Thyroid gland (tissue), 4 donors: ENCODE measurements around the gene NXN. TPM values are rescaled to one million over a fixed set of nuclear protein-coding genes. Genes with fewer than 3 reads are reported as not detected.

Experiments
- DNase-seq, 2 donors: peaks; one replicate each; pipeline ENCODE4 v3.0.0-alpha.2; 2019
- H3K27ac ChIP-seq, 3 donors: fragments of 200-600 bp; sonication (generic); 1 replicate in 2 of 3; 2 replicates in 1 of 3; pipeline ENCODE4 v1.5.1; 2016 to 2019; ENCODE audit warnings: mild to moderate bottlenecking in 1 of 3, moderate library complexity in 1 of 3
- H3K27me3 ChIP-seq: fragments of 200-600 bp; sonication (generic); one replicate; pipeline ENCODE4 v1.5.1; 2019
- H3K36me3 ChIP-seq, 2 donors: fragments of 200-600 bp; sonication (generic); one replicate each; pipeline ENCODE4 v1.5.1; 2016 to 2019
- H3K4me1 ChIP-seq, 2 donors: fragments of 200-600 bp; sonication (generic); one replicate each; pipeline ENCODE4 v1.5.1; 2017 to 2019
- H3K4me3 ChIP-seq, 3 donors: fragments of 200-600 bp; sonication (generic); replicated peaks in 1 of 3; 1 replicate in 2 of 3; 2 replicates in 1 of 3; pipeline ENCODE4 v1.5.1; 2016; ENCODE audit warnings: mild to moderate bottlenecking in 1 of 3
- H3K9me3 ChIP-seq: fragments of 200-600 bp; sonication (generic); one replicate; pipeline ENCODE4 v1.5.1; 2017
- CTCF ChIP-seq, 6 experiments: fragments of 200-600 bp in 3 of 6; fragments of 450-650 bp in 3 of 6; sonication (generic) in 3 of 6; IDR thresholded peaks; one replicate each; pipeline ENCODE4 v1.5.1; 2016 to 2019; ENCODE audit warnings: antibody characterized with exemption in 6 of 6, mild to moderate bottlenecking in 2 of 6, inconsistent platforms in 1 of 6, moderate library complexity in 1 of 6
- POLR2A ChIP-seq, 2 donors: fragments of 450-650 bp; IDR thresholded peaks; one replicate each; pipeline ENCODE4 v1.6.1; 2017; ENCODE audit warnings: antibody characterized with exemption in 2 of 2, mild to moderate bottlenecking in 2 of 2, moderate library complexity in 1 of 2
- WGBS, 2 donors: methylation state at CpG; one replicate each; pipeline ENCODE4 v1.1.5; 2017; 5-methylcytosine and 5-hydroxymethylcytosine counted together
- intact Hi-C: fragments of 100-400 bp; cut with DNase I; formaldehyde crosslinking; loops from one replicate; pipeline ENCODE4 v1.15.1; 2023
- total RNA-seq, 4 donors: library from RNA; depleted of rRNA; stranded (reverse); fragments of >200 nt; gene quantifications; one replicate each; pipeline ENCODE4 v1.2.3, GENCODE V29; 2016

NXN gene
- total RNA-seq, 4 donors from 2014 or later: 14.5 to 18.3 (median 17.2) TPM

GRCh38 chr17:850086-850850 lies 129.3 kb downstream of the NXN start:
- DNase-seq: no peak
- Histone ChIP-seq H3K27ac (no peak overlapping the region), H3K9me3 (no peaks in the 10 kb centered on the region), H3K4me1 (no peaks in the 10 kb centered on the region), H3K27me3 (no peaks in the 10 kb centered on the region), H3K36me3 (no peaks in the 10 kb centered on the region), H3K4me3 (no peak overlapping the region)
- 79 to 85% methylated on average over 17 to 25 of the region's 25 CpGs for WGBS, 2 donors
- no peak for TF ChIP-seq CTCF (IDR thresholded peaks at IDR 0.05)
- no peak for TF ChIP-seq POLR2A (IDR thresholded peaks at IDR 0.05)
- intact Hi-C loops: no loop called here

GRCh38 chr17:848402-848801 lies 131.2 kb downstream of the NXN start:
- no peak for TF ChIP-seq POLR2A (IDR thresholded peaks at IDR 0.05)
- TF ChIP-seq CTCF (IDR thresholded peaks at IDR 0.05): no peak
- intact Hi-C loops: no loop called here

GRCh38 chr17:846901-847843 lies 132.4 kb downstream of the NXN start:
- TF ChIP-seq POLR2A (IDR thresholded peaks at IDR 0.05) (no peak), CTCF (IDR thresholded peaks at IDR 0.05) (no peak)
- Histone ChIP-seq H3K4me1 (no peaks in the 10 kb centered on the region), H3K4me3 (no peak overlapping the region), H3K9me3 (no peaks in the 10 kb centered on the region), H3K27me3 (no peaks in the 10 kb centered on the region), H3K27ac (peak overlapping the region in 2 of 3 donors; percentile 12 to 56), H3K36me3 (no peaks in the 10 kb centered on the region)
- 56 to 67% methylated on average over 32 of the region's 32 CpGs for WGBS, 2 donors
- DNase-seq: no peak
- intact Hi-C loops: no loop called here

More at GRCh38 chr17:848402-848801, 131.2 kb downstream of the NXN start:
- Histone ChIP-seq H3K4me1 (no peaks in the 10 kb centered on the region), H3K4me3 (no peak overlapping the region), H3K27ac (peak overlapping the region in 2 of 3 donors; percentile 17 to 21), H3K27me3 (no peaks in the 10 kb centered on the region), H3K36me3 (no peaks in the 10 kb centered on the region), H3K9me3 (no peaks in the 10 kb centered on the region)
- WGBS, 2 donors: 82 to 87% methylated on average over 11 of the region's 11 CpGs
- DNase-seq: no peak

- H3K27ac ChIP-seq: no peak overlapping the region
- H3K9me3 ChIP-seq: no peaks in the 10 kb centered on the region
- H3K36me3 ChIP-seq: no peaks in the 10 kb centered on the region
- TF ChIP-seq POLR2A (IDR thresholded peaks at IDR 0.05): no peak
- no peak for TF ChIP-seq CTCF (IDR thresholded peaks at IDR 0.05)
- H3K4me3 ChIP-seq: no peak overlapping the region
- intact Hi-C loops: no loop called here
- DNase-seq: no peak
- no peaks in the 10 kb centered on the region for H3K4me1 ChIP-seq
- no peaks in the 10 kb centered on the region for H3K27me3 ChIP-seq
- 79 to 80% methylated on average over 21 to 31 of the region's 33 CpGs for WGBS, 2 donors
Measured at GRCh38 chr17:841313-841712, 138.3 kb downstream of the NXN start.
